Measurements from ENCODE around the gene MKX. TPM values are rescaled to one million over a fixed set of nuclear protein-coding genes. Genes with fewer than 3 reads are reported as not detected.

The MKX gene
- total RNA-seq, 6 experiments from 2014 or later: 36.6 to 99.7 (median 40.6) TPM

- Mint-ChIP-seq H3K4me3 (no peak overlapping the region), H3K27ac (no peak overlapping the region), H3K36me3 (ENCODE audit: low read depth) (peaks cover 10% of the 10 kb centered on the region), H3K27me3 (ENCODE audit: insufficient read depth) (peaks cover 17% of the 10 kb centered on the region), H3K4me1 (ENCODE audit: low read depth) (peaks cover 33% of the 10 kb centered on the region), H3K9me3 (peaks cover 10% of the 10 kb centered on the region)
- TF ChIP-seq CTCF (IDR thresholded peaks at IDR 0.05): no peak
- no peak for DNase-seq
These were observed 33.9 kb upstream of the MKX start for GRCh38 chr10:27779462-27780015.

- no peak for TF ChIP-seq CTCF (IDR thresholded peaks at IDR 0.05)
- H3K9me3 Mint-ChIP-seq: no peaks in the 10 kb centered on the region
- no peak for DNase-seq
- H3K27ac Mint-ChIP-seq: no peak overlapping the region
- H3K27me3 Mint-ChIP-seq (ENCODE audit: insufficient read depth): peaks cover 13% of the 10 kb centered on the region
- no peak overlapping the region for H3K4me3 Mint-ChIP-seq
- H3K36me3 Mint-ChIP-seq (ENCODE audit: low read depth): no peaks in the 10 kb centered on the region; the same call in 1 of the 2 replicates
- H3K4me1 Mint-ChIP-seq (ENCODE audit: low read depth): peaks cover 14% of the 10 kb centered on the region
These were observed 29.2 kb upstream of the MKX start for GRCh38 chr10:27774831-27775230.

- no peaks in the 10 kb centered on the region; the same call in 1 of the 2 replicates for H3K36me3 Mint-ChIP-seq (ENCODE audit: low read depth)
- H3K4me3 Mint-ChIP-seq: no peak overlapping the region
- H3K27ac Mint-ChIP-seq: no peak overlapping the region
- peaks cover 8% of the 10 kb centered on the region for H3K4me1 Mint-ChIP-seq (ENCODE audit: low read depth)
- H3K9me3 Mint-ChIP-seq: no peaks in the 10 kb centered on the region
- no peak for TF ChIP-seq CTCF (IDR thresholded peaks at IDR 0.05)
- peaks cover 13% of the 10 kb centered on the region for H3K27me3 Mint-ChIP-seq (ENCODE audit: insufficient read depth)
- DNase-seq: no peak
These were observed 25.6 kb upstream of the MKX start for GRCh38 chr10:27771231-27771630.

- TF ChIP-seq CTCF (IDR thresholded peaks at IDR 0.05): no peak
- Mint-ChIP-seq H3K27ac (no peak overlapping the region), H3K4me3 (no peak overlapping the region), H3K9me3 (no peaks in the 10 kb centered on the region), H3K4me1 (ENCODE audit: low read depth) (peaks cover 8% of the 10 kb centered on the region), H3K27me3 (ENCODE audit: insufficient read depth) (peaks cover 11% of the 10 kb centered on the region), H3K36me3 (ENCODE audit: low read depth) (no peaks in the 10 kb centered on the region)
- DNase-seq: no peak
These were observed 24.6 kb upstream of the MKX start for GRCh38 chr10:27770181-27770580.

- Mint-ChIP-seq H3K9me3 (no peaks in the 10 kb centered on the region), H3K27ac (no peak overlapping the region), H3K36me3 (ENCODE audit: low read depth) (no peaks in the 10 kb centered on the region), H3K4me3 (no peak overlapping the region), H3K4me1 (ENCODE audit: low read depth) (peaks cover 13% of the 10 kb centered on the region), H3K27me3 (ENCODE audit: insufficient read depth) (peaks cover 3% of the 10 kb centered on the region; the same call in 1 of the 2 replicates)
- DNase-seq: no peak
- TF ChIP-seq CTCF (IDR thresholded peaks at IDR 0.05): no peak
These were observed 15.2 kb upstream of the MKX start for GRCh38 chr10:27760867-27761266.
